K562 (cell line): ENCODE measurements around the gene PHLDB3. TPM values are rescaled to one million over a fixed set of nuclear protein-coding genes. Genes with fewer than 3 reads are reported as not detected.
"Not testable (repeated sequence)": the region's sequence is repeated elsewhere in the genome, so short reads cannot be mapped to it uniquely, and the experiment has no call there.

ENCODE experiments used
- ATAC-seq: fragments of 200-7000 bp; cut with Tn5 transposase; 3 replicates; pipeline ENCODE4 v1.9.1; 2020; ENCODE audit warnings: moderate library complexity
- BruUV-seq: library from RNA; stranded (reverse); fragments of 400-500 nt; replicated peaks from 2 replicates; lab custom pipeline; 2021; lab: Mats Ljungman, UMichigan
- CTCF ChIA-PET: fragments of 300-600 bp; formaldehyde crosslinking; extraction: SDS; loops from one replicate; lab custom pipeline; 2021; ENCODE audit warnings: low intra/inter-chr PET ratio; lab: Yijun Ruan, JAX
- POLR2A ChIA-PET: fragments of 300-600, 350-650 bp; sonication (Branson Sonifier 250); formaldehyde crosslinking; extraction: SDS; loops from one replicate; lab custom pipeline; 2021; ENCODE audit warnings: antibody characterized with exemption, inconsistent platforms; lab: Yijun Ruan, JAX
- DNase-seq, 4 experiments: peaks; one replicate each; pipeline versions ENCODE4 v3.0.0 to v3.0.0-alpha.2; 2011 to 2018; ENCODE audit warnings: low spot score in 3 of 4, mixed read lengths in 3 of 4; ENCODE audit errors: extremely low read depth in 1 of 4
- FAIRE-seq: peaks from 2 replicates; lab custom pipeline; 2011; peaks lifted over from hg19 to GRCh38; lab: Jason Lieb, UNC
- H2AFZ ChIP-seq: 2 replicates; pipeline ENCODE4 v1.6.0; 2011; ENCODE audit warnings: low read depth, low read length, control low read depth, inconsistent platforms
- H3K27ac ChIP-seq: fragments of 200-600 bp; 3 replicates; pipeline ENCODE4 v1.8.0; 2011; ENCODE audit warnings: low read depth, mild to moderate bottlenecking, control low read depth, inconsistent platforms, low read length, moderate library complexity, mixed read lengths; ENCODE audit errors: extremely low read depth
- H3K27me3 ChIP-seq, 2 experiments: fragments of 300-600 bp in 1 of 2; 2 replicates in 1 of 2; 3 replicates in 1 of 2; pipeline versions ENCODE4 v1.6.0 to v1.8.0; 2011; ENCODE audit warnings: inconsistent platforms in 2 of 2, low read length in 2 of 2, mild to moderate bottlenecking in 1 of 2, mixed read lengths in 1 of 2, moderate library complexity in 1 of 2; ENCODE audit not compliant: control insufficient read depth in 2 of 2, insufficient read depth in 2 of 2
- H3K36me3 ChIP-seq: fragments of 300-600 bp; 3 replicates; pipeline ENCODE4 v1.8.0; 2011; ENCODE audit warnings: mild to moderate bottlenecking, low read length, inconsistent platforms; ENCODE audit not compliant: control insufficient read depth, insufficient read depth
- H3K4me1 ChIP-seq, 2 experiments: fragments of 200-600 bp in 1 of 2; replicated peaks in 1 of 2; 2 replicates in 1 of 2; 3 replicates in 1 of 2; pipeline versions ENCODE4 v1.5.1 to v1.8.0; 2011; ENCODE audit warnings: inconsistent platforms in 2 of 2, low read length in 2 of 2, mild to moderate bottlenecking in 1 of 2, mixed read lengths in 1 of 2, moderate library complexity in 1 of 2; ENCODE audit not compliant: control insufficient read depth in 2 of 2, insufficient read depth in 2 of 2
- H3K4me2 ChIP-seq: 2 replicates; pipeline ENCODE4 v1.6.1; 2011; ENCODE audit warnings: low read length, control low read depth, inconsistent platforms, mixed read lengths; ENCODE audit not compliant: insufficient read depth
- H3K4me3 ChIP-seq: fragments of 200-600 bp; sonication (generic), shearing (Covaris generic); 2 replicates; pipeline ENCODE4 v1.5.1; 2016; ENCODE audit warnings: control low read depth, inconsistent platforms
- H3K79me2 ChIP-seq: fragments of 200-600 bp; 3 replicates; pipeline ENCODE4 v1.8.0; 2011; ENCODE audit warnings: low read length, inconsistent platforms; ENCODE audit not compliant: control insufficient read depth, insufficient read depth
- H3K9ac ChIP-seq, 2 experiments: 2 replicates each; pipeline versions ENCODE4 v1.6.0 to v1.6.1; 2011; ENCODE audit warnings: low read depth in 2 of 2, low read length in 2 of 2, control low read depth in 1 of 2, inconsistent platforms in 1 of 2, mild to moderate bottlenecking in 1 of 2, mixed read lengths in 1 of 2; ENCODE audit not compliant: insufficient read depth in 1 of 2
- H3K9me1 ChIP-seq: one replicate; pipeline ENCODE4 v1.6.0; 2011; ENCODE audit warnings: inconsistent platforms, mild to moderate bottlenecking, low read length, moderate library complexity; ENCODE audit not compliant: control insufficient read depth, insufficient read depth
- H3K9me3 ChIP-seq: replicated peaks from 2 replicates; pipeline ENCODE4 v1.5.1; 2011; ENCODE audit warnings: low read depth, low read length, inconsistent platforms; ENCODE audit not compliant: control insufficient read depth, insufficient read depth
- H4K20me1 ChIP-seq: replicated peaks from 2 replicates; pipeline ENCODE4 v1.6.1; 2011; ENCODE audit warnings: low read length, inconsistent platforms, mixed read lengths; ENCODE audit not compliant: control insufficient read depth, insufficient read depth
- MNT ChIP-seq, 2 experiments: fragments of 450-650 bp; conservative IDR thresholded peaks; 2 replicates each; pipeline ENCODE4 v1.6.1; 2017; ENCODE audit warnings: mild to moderate bottlenecking in 2 of 2, moderate library complexity in 2 of 2
- NCOR1 ChIP-seq: fragments of 450-650 bp; IDR thresholded peaks from 2 replicates; pipeline ENCODE4 v1.6.1; 2016; ENCODE audit warnings: mild to moderate bottlenecking, moderate library complexity
- ZNF24 ChIP-seq: fragments of 450-650 bp; IDR thresholded peaks from 2 replicates; pipeline ENCODE4 v1.6.1; 2016
- in situ Hi-C: fragments of 300-500 bp; cut with MboI; formaldehyde crosslinking; loops from 4 replicates; pipeline ENCODE4 v1.15.0; 2018; ENCODE audit warnings: inconsistent platforms, mixed read lengths
- intact Hi-C: fragments of 100-400 bp; cut with micrococcal nuclease; formaldehyde crosslinking; loops from 2 replicates; pipeline ENCODE4 v1.14.2; 2022
- polyA plus RNA-seq, 8 experiments: library from polyadenylated mRNA; depleted of rRNA in 4 of 8; stranded (reverse) in 5 of 8; unstranded in 3 of 8; fragments of >200 nt; fragmentation: Nextera tagmentation in 2 of 8; fragmentation: Illumina TruSeq in 1 of 8; extraction: Ambion mirVana in 2 of 8; extraction: Trizol in 1 of 8; gene quantifications; 2 replicates each; pipeline versions ENCODE4 v1.2.1 to v1.2.3, GENCODE V29; 2011 to 2014; ENCODE audit warnings: inconsistent platforms in 1 of 8, missing spikeins in 1 of 8
- total RNA-seq, 7 experiments: library from RNA; depleted of rRNA in 6 of 7; stranded (reverse); fragments of >200 nt in 6 of 7; fragmentation: Illumina TruSeq in 2 of 7; extraction: Trizol in 2 of 7; gene quantifications; 2 replicates each; pipeline versions ENCODE4 v1.2.1 to v1.2.3, GENCODE V29; 2011 to 2021; ENCODE audit warnings: low replicate concordance in 1 of 7

Gene PHLDB3
- total and polyA plus RNA-seq, 9 of the 15 experiments (the other 6 are each of a cell fraction or from before 2014, with no cell fraction given), result 0.04 to 23.5 (median 3.9) TPM

- TF ChIP-seq MNT (conservative IDR thresholded peaks at IDR 0.05) (no peak), NCOR1 (no peak), ZNF24 (no peak)
- TF ChIP-seq, all 486 proteins: peak for 0
These were observed 13.5 kb upstream of the PHLDB3 start (continued) for GRCh38 chr19:43518051-43518450.

- ATAC-seq, DNase-seq, H3K9me1 ChIP-seq, H3K36me3 ChIP-seq, H3K9ac ChIP-seq, in situ Hi-C loops, CTCF ChIA-PET, H3K4me3 ChIP-seq, FAIRE-seq, H3K79me2 ChIP-seq, H3K4me2 ChIP-seq, H3K27ac ChIP-seq, H2AFZ ChIP-seq, H3K9me3 ChIP-seq, H3K4me1 ChIP-seq, H3K27me3 ChIP-seq, BruUV-seq, intact Hi-C loops, H4K20me1 ChIP-seq: not testable (repeated sequence)
- POLR2A ChIA-PET, result interaction anchor here (1.1 kb wide), 1 partner anchor 7 kb away, joined by 3 read pairs; the partner anchor contains the start of gene PHLDB3
These were observed 7.9 kb upstream of the PHLDB3 start for GRCh38 chr19:43512399-43512798.
